Mucosa of gallbladder (tissue), 1 donor: ENCODE data around the gene AQP1. TPM values are rescaled to one million over a fixed set of nuclear protein-coding genes. Genes with fewer than 3 reads are reported as not detected.

Experiments used
- DNase-seq: peaks from one replicate; pipeline ENCODE4 v3.0.0-alpha.2; 2020; ENCODE audit warnings: low spot score
- total RNA-seq: library from RNA; stranded (reverse); gene quantifications from one replicate; pipeline ENCODE4 v1.2.1, GENCODE V29; 2021
- donor health status: DM: no; HTN: no; CAD: no.

The AQP1 gene
- total RNA-seq, result 995 TPM

DNA sequence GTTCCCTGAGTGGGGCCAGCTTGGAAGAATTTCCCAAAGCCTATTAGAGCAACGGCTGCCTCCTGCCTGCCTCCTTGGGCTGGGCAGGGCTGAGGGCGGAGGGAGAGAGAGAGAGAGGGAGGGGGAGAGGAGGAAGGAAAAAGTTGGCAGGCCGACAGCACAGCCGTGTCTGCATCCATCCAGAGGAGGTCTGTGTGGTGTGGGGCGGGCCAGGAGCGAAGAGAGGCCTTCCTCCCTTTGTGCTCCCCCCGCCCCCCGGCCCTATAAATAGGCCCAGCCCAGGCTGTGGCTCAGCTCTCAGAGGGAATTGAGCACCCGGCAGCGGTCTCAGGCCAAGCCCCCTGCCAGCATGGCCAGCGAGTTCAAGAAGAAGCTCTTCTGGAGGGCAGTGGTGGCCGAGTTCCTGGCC lies at the start of gene AQP1:
Gene AQP1 (plus strand): TSS at position 293 of the 409 bp plus-strand sequence. CDS start 57 bp downstream, at position 350.
- DNase-seq, result peak; percentile 94

- DNase-seq, result no peak
Observed at GRCh38 chr7:30862995-30863705, 48.5 kb upstream of the AQP1 start.

DNA sequence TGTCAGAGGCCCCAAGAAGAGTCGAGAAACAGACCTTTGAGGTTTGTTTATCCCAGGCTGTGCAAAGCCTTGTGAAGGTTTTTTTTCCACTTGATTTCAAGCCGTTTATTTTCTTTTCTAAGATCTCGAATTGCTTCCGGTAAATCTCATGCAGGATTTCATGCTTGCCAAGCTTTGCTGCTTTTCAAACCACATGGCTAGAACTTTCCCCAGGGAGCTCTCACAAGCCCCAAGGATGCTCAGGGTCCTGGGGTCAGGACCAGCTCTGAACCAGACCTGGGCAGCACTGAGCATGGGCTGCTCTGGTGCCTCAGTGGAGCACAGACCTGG lies 48.0 kb upstream of the AQP1 start:
- DNase-seq, result no peak

DNA sequence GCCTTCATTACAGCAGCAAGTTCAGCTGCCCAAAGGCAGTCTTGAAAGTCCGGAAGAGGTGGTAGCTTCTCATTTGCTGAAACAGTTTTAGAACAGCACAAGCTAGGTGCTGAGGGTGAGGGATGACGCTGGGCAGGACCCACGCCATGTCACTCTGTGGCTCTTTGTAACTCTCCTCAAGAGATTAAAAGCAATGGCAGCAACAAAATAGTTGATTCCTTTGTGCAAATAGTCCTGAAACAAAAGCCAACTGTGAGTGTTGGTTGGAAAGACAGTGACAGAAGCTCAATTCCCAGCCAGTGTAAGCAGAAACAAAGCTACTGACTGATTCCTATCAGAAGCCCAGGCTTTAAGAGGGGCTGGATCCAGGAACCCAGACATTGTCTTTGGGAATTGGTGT lies 47.6 kb upstream of the AQP1 start:
- DNase-seq, result no peak

DNA sequence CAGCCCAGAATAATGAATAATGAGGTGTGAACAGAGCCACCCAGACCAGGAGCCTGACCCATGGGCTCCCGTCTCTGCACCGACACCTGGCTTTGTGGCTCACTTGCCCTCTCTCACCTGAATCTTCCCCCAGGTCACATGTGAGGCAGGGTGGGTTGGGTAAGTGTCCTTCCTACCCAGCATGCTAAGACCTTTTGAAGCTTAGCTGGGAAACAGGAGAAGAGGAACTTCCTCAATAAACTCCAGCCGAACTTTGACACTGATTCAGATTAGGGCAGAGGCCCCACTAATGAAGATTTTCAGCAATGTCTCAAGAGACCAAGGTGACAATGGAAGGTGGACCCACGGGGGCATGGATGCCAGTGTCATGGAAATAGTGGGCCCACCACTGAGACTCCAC lies 46.6 kb upstream of the AQP1 start:
- DNase-seq, result no peak

DNA sequence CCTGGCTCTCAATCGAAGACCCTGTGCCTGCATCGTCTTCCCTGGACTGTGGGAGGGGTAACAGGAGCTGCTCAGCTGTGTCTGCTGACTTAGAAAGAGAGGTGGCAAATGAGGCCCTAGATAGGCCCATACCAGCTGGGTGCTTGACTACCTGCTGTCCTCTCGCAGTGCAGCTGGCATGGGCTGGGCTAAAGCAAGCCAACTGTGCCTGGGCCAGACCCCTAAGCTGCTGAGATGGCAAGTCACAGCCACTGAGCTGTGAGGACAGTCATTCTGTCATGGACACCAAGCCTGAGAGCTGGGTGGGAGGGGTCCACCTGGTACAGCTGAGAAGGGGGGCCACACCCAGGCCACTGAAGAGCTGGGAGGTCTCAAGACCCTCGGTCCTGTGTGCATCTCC lies 45.8 kb upstream of the AQP1 start:
- no peak for DNase-seq

DNA sequence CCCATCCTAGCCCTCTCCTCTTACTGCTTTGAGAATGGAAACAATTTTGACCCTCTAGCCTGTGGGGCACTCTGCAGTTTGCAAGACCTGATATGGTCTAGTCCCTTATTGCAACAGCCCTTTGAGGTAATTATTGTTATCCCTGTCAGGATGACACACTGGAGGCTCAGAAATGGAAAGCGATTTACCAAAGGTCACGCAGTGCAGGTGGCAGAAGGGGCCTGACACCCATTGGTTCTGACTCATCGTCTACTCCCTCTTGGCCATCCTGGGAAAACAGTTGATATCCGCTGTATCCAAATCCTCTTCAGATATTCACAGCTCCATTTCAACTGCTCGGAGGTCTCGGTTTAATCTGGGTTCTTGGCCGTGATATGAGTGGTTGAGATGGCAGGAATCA lies 44.7 kb upstream of the AQP1 start:
- DNase-seq, result no peak

DNA sequence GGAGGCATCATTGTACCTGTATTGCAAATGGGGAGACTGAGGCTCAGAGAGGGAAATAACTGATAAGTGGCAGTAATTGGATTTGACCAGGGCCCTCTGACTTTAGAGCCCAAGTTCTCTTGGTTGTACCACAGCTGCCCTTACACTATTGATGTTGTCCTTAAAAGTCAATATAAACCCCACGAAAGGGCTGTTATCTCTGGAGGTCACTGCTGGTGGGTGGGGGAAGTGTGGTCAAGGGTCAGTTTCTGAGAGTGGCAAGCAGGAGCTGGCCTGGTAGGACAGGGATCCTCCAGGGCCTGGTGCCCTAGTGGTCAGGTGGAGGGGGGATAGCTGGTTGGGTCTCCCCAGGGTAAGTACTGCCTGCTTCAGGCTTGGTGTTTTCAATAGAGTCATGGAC lies 44.2 kb upstream of the AQP1 start:
- DNase-seq, result no peak

GRCh38 chr7:30869794-30870611 lies 41.6 kb upstream of the AQP1 start:
- DNase-seq, result no peak

- no peak for DNase-seq
Observed at GRCh38 chr7:30870821-30871518, 40.7 kb upstream of the AQP1 start.

DNA sequence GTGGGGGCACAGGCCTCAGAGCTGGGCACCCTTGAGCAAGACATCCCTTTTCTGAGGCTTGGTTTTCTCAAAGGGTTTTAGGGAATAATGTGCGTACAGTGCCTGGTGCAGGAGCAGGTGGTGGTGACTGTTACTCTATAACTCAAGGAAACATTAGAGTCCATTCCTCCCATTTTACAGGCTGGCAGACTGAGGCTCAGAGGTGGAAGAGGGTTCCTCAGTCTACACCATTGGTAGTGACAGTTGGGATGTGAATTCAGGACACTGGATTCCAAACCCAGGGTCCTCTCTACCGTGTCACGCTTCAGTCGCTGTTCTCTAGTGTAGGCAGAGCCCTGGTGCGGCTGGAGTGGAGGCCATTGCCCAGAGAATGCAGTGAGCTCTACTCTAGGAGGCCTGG lies 40.0 kb upstream of the AQP1 start:
- no peak for DNase-seq

- no peak for DNase-seq
Observed at GRCh38 chr7:30873207-30873606, 38.4 kb upstream of the AQP1 start.

- no peak for DNase-seq
Observed at GRCh38 chr7:30873656-30874055, 38.0 kb upstream of the AQP1 start.

- DNase-seq, result no peak
Observed at GRCh38 chr7:30874656-30875302, 36.9 kb upstream of the AQP1 start.

GRCh38 chr7:30877015-30877769 lies 34.5 kb upstream of the AQP1 start:
- DNase-seq, result no peak

DNA sequence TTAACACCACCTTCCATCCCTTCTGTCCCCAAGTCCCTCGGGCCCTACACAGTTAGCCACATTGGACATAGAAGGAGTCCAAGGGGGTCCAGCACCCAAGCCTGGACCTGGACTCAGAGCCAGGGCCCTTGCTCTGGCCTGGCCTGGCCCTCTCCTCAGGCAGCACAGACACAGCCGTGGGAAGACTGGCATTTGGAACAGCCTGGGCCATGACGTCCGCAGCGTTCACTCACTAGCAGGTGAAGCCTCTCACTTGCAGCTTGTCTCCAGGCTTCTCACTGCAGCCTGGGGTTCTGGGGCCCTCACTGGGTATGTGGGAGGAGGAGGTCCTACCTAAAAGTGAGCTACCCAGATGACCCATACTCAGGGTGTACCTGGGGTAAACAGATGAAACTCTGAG lies 33.7 kb upstream of the AQP1 start:
- DNase-seq, result no peak

GRCh38 chr7:30879139-30880124 lies 32.2 kb upstream of the AQP1 start:
- DNase-seq, result no peak

GRCh38 chr7:30880125-30880720 lies 31.4 kb upstream of the AQP1 start:
- DNase-seq, result no peak

GRCh38 chr7:30880941-30881340 lies 30.7 kb upstream of the AQP1 start:
- no peak for DNase-seq

DNA sequence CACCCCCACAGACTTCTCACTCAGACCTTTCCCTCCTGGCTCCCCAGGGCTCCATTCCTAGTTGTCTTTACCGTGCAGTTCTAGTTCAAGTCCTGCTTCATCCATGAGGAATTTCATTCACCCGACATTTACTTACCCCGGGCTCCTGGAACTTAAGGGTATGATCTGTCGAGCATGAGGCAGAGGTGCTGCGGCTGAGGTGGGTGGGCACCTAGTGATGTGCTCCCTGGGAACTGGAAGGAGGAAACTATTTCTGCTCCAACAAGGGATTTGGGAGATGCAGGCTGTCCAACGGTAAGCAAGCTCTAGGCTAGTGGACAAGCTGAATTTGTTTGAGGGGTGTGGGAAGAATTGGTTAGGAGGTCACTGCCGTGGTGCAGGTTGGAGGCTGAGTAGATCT lies 30.2 kb upstream of the AQP1 start:
- DNase-seq, result no peak
